22Rv1 (cell line): Measurements from ENCODE around the gene CRB1.

Source experiments
- H3K27ac ChIP-seq: fragments of 450-650 bp; 2 replicates; pipeline ENCODE4 v1.5.1; 2017
- ZFX ChIP-seq: fragments of 450-650 bp; IDR thresholded peaks from 2 replicates; pipeline ENCODE4 v1.6.1; 2017; ENCODE audit warnings: antibody characterized with exemption, borderline replicate concordance
- TF ChIP-seq, protein P1 (sequence below): fragments of 450-650 bp; IDR thresholded peaks from 2 replicates; pipeline ENCODE4 v1.5.1; 2017; ENCODE audit warnings: mild to moderate bottlenecking

CRB1 gene

GRCh38 chr1:197268012-197268411 is at the start of gene CRB1:
TSS of gene CRB1 (plus strand) at chr1:197268252. CDS start at chr1:197268413, 161 bp downstream.
- no peak within 1 kb of the TSS for H3K27ac ChIP-seq
- TF ChIP-seq, protein P1, sequence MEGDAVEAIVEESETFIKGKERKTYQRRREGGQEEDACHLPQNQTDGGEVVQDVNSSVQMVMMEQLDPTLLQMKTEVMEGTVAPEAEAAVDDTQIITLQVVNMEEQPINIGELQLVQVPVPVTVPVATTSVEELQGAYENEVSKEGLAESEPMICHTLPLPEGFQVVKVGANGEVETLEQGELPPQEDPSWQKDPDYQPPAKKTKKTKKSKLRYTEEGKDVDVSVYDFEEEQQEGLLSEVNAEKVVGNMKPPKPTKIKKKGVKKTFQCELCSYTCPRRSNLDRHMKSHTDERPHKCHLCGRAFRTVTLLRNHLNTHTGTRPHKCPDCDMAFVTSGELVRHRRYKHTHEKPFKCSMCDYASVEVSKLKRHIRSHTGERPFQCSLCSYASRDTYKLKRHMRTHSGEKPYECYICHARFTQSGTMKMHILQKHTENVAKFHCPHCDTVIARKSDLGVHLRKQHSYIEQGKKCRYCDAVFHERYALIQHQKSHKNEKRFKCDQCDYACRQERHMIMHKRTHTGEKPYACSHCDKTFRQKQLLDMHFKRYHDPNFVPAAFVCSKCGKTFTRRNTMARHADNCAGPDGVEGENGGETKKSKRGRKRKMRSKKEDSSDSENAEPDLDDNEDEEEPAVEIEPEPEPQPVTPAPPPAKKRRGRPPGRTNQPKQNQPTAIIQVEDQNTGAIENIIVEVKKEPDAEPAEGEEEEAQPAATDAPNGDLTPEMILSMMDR, result no peak
- no peak for TF ChIP-seq ZFX

DNA sequence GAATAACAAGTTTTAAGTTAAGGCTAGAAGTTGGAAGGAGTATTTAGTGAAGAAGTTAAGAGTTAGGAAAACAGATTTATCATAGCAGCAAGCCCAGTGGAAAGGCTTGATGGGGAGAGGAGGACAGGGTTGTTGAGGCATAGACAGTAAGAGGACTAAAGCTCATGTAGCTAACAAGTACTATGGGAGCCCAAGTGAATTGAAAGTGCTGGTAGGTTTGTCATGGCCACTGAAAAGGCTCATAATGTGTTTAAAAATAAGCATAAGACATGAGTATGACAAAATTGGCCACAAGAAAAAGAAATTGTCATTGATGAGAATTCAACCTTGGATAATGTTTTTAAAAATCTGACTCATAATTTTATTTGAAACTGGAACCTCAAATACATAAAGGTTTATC is 49.2 kb upstream of the CRB1 start:
- TF ChIP-seq, protein P1, result no peak
- no peak for TF ChIP-seq ZFX
- H3K27ac ChIP-seq, result no peak overlapping the region

- no peak overlapping the region for H3K27ac ChIP-seq
- TF ChIP-seq ZFX, result no peak
- TF ChIP-seq, protein P1, result no peak
These were observed 45.9 kb upstream of the CRB1 start for GRCh38 chr1:197222025-197222685.

DNA sequence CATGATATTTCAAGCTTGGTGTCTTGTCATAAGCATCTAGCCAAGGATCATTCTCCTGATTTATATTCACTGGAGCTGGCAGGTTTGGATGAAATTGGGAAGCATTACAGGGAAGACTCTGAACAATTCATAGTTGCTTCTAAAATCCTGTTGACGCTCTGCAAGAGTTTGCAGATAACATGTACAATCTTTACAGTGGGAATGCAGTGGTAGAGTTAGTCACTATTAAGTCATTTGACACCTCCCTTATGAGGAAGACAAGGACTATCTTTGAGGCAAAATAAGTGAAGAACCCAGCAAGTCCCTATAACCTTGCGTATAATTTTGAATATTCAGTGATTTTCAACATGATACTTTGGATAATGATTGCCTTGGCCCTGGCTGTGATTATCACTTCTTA is 45.3 kb upstream of the CRB1 start:
- TF ChIP-seq ZFX, result no peak
- TF ChIP-seq, protein P1, result no peak
- H3K27ac ChIP-seq, result no peak overlapping the region

- no peak overlapping the region for H3K27ac ChIP-seq
- TF ChIP-seq, protein P1, result peak; percentile 55
- TF ChIP-seq ZFX, result no peak
These were observed 43.9 kb upstream of the CRB1 start for GRCh38 chr1:197224160-197224559.

DNA sequence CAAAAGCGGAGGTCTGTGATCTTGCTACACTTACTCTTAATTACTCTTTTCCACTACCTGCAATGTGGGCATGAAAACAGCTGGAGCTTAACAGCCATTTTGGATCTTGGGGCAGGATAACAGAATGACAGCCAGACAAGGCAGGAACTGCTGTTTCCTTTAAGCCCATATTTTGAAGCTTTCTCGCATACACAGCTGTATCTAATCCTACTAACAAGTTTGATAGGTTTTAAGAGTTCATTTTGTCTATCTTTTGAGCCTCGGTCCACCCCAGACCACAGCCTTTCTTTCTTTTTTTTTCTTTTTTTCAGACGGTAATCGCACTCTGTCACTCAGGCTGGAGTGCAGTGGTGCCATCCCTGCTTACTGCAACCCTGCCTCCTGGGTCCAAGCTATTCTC is 42.4 kb upstream of the CRB1 start:
- no peak overlapping the region for H3K27ac ChIP-seq
- TF ChIP-seq, protein P1, result no peak
- TF ChIP-seq ZFX, result no peak

DNA sequence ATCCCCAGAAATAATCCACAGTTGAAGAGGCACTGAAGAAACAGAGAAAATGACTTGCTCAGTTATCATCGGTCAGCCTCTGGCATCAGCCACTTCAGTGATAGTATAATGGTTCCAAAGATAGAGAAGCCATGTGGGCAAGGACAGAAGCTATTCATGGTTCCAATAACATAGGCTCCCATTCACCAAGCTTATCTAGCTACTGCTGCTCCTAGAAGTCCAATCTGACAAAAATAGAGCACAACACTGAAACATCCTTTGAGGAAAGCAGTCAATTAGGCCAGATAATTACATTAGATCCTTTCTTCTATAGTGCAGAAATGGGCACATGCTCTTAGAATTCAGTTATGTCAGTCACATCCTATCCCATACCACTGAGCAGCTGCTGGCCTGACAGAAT is 33.5 kb upstream of the CRB1 start:
- H3K27ac ChIP-seq, result no peak overlapping the region
- TF ChIP-seq ZFX, result no peak
- TF ChIP-seq, protein P1, result no peak
